22Rv1 (cell line): Measurements from ENCODE around the gene TSGA10.

ENCODE experiments used
- CTCF ChIP-seq: fragments of 450-650 bp; IDR thresholded peaks from 2 replicates; pipeline ENCODE4 v1.5.1; 2017; ENCODE audit warnings: mild to moderate bottlenecking
- ZFX ChIP-seq: fragments of 450-650 bp; IDR thresholded peaks from 2 replicates; pipeline ENCODE4 v1.6.1; 2017; ENCODE audit warnings: antibody characterized with exemption, borderline replicate concordance

- TF ChIP-seq CTCF = no peak
- TF ChIP-seq ZFX = no peak
Observed at GRCh38 chr2:99127981-99128380, 26.8 kb downstream of the TSGA10 start.
